Measurements from ENCODE around the gene HSPB7.
"Not testable (repeated sequence)": the region's sequence is repeated elsewhere in the genome, so short reads cannot be mapped to it uniquely, and the experiment has no call there.

- TF ChIP-seq POLR2A, EP300, CTCF, POLR2AphosphoS5 (IDR thresholded peaks at IDR 0.05): not testable (repeated sequence)
Measured at GRCh38 chr1:16001274-16001673, 16.6 kb downstream of the HSPB7 start.
